HPDE6-E6E7 (cell line): ENCODE results near the gene ZFP64.
A peak's percentile ranks its signal among the peaks of the same experiment; 100 is the strongest.
"Not testable (repeated sequence)": the region's sequence is repeated elsewhere in the genome, so short reads cannot be mapped to it uniquely, and the experiment has no call there.

Experiments used
- DNase-seq: peaks from one replicate; pipeline ENCODE4 v3.0.0; 2011; ENCODE audit warnings: missing footprints; ENCODE audit errors: extremely low spot score

The ZFP64 gene

GRCh38 chr20:52204136-52204535, 12.6 kb upstream of the ZFP64 start:
- DNase-seq: no peak

- no peak for DNase-seq
These were observed 9.8 kb upstream of the ZFP64 start for GRCh38 chr20:52201395-52201794.

- no peak for DNase-seq
These were observed 9.3 kb upstream of the ZFP64 start for GRCh38 chr20:52200870-52201269.

- no peak for DNase-seq
These were observed 5.3 kb upstream of the ZFP64 start for GRCh38 chr20:52196845-52197244.

- DNase-seq: no peak
These were observed 2.4 kb upstream of the ZFP64 start for GRCh38 chr20:52193886-52194545.

- no peak for DNase-seq
These were observed 1.6 kb upstream of the ZFP64 start for GRCh38 chr20:52193133-52193532.

GRCh38 chr20:52192719-52193007, 1.1 kb upstream of the ZFP64 start:
- not testable (repeated sequence) for DNase-seq

- peak; percentile 63 for DNase-seq
These were observed 538 bp upstream of the ZFP64 start for GRCh38 chr20:52191916-52192718.

- DNase-seq: peak; percentile 92
These were observed 995 bp downstream of the ZFP64 start for GRCh38 chr20:52190437-52191131.

GRCh38 chr20:52181766-52182165, 9.8 kb downstream of the ZFP64 start:
- DNase-seq: no peak

GRCh38 chr20:52180180-52180840, 11.3 kb downstream of the ZFP64 start:
- DNase-seq: no peak

GRCh38 chr20:52179331-52180179, 12.0 kb downstream of the ZFP64 start:
- DNase-seq: no peak

GRCh38 chr20:52178691-52179090, 12.9 kb downstream of the ZFP64 start:
- DNase-seq: no peak

- DNase-seq: no peak
These were observed 15.7 kb downstream of the ZFP64 start for GRCh38 chr20:52175840-52176239.

- no peak for DNase-seq
These were observed 19.1 kb downstream of the ZFP64 start for GRCh38 chr20:52172392-52173047.

GRCh38 chr20:52171025-52171424, 20.6 kb downstream of the ZFP64 start:
- no peak for DNase-seq

GRCh38 chr20:52168116-52168515, 23.5 kb downstream of the ZFP64 start:
- no peak for DNase-seq

- no peak for DNase-seq
These were observed 24.2 kb downstream of the ZFP64 start for GRCh38 chr20:52167232-52167840.

- no peak for DNase-seq
These were observed 25.4 kb downstream of the ZFP64 start for GRCh38 chr20:52166150-52166549.

- peak; percentile 66 for DNase-seq
These were observed 30.9 kb downstream of the ZFP64 start for GRCh38 chr20:52160621-52161204.
